GM21786 (cell line): ENCODE data around the gene CLCN7.

ENCODE experiments used
- ATAC-seq: cut with Tn5 transposase; IDR thresholded peaks from one replicate; pipeline ENCODE4 v1.9.1; 2021; ENCODE audit not compliant: unreplicated experiment

Gene CLCN7, protein sequence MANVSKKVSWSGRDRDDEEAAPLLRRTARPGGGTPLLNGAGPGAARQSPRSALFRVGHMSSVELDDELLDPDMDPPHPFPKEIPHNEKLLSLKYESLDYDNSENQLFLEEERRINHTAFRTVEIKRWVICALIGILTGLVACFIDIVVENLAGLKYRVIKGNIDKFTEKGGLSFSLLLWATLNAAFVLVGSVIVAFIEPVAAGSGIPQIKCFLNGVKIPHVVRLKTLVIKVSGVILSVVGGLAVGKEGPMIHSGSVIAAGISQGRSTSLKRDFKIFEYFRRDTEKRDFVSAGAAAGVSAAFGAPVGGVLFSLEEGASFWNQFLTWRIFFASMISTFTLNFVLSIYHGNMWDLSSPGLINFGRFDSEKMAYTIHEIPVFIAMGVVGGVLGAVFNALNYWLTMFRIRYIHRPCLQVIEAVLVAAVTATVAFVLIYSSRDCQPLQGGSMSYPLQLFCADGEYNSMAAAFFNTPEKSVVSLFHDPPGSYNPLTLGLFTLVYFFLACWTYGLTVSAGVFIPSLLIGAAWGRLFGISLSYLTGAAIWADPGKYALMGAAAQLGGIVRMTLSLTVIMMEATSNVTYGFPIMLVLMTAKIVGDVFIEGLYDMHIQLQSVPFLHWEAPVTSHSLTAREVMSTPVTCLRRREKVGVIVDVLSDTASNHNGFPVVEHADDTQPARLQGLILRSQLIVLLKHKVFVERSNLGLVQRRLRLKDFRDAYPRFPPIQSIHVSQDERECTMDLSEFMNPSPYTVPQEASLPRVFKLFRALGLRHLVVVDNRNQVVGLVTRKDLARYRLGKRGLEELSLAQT

DNA sequence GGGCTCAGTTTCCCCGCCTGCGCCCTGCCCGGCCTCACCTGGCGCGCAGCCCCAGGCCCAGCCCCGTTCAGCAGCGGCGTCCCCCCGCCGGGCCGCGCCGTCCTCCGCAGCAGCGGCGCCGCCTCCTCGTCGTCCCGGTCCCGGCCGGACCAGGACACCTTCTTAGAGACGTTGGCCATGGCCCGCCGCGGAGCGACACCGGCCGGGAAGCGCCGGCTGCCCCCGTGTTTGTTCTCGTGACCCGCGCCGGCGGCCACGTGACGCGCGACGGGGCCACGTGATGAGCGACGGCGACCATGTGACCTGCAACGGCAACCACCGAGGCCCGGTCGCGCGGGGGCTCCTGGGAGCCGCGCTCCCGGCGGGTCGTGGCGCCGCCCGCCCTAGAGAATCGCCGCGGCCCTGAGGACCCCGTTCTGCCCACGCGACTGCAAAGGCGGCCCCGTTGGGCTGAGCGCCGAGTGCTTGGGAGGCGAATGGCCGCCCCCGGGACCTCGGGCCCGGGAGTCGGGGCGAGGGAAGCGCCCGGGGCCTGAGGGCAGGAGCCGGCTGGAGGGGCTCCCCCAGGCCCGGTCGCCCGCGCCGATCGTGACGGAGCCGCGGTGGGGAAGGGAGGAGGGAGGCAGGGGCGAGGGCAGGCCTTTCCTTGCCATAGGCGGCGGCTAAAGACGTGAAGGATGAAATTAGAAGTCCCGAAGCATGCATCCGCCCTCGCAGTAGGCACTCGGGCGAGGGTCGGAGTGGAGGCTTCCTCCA lies at the start of gene CLCN7:
Gene CLCN7 (minus strand): TSS at position 233 of the 756 bp plus-strand sequence. CDS start 54 bp downstream, at position 179.
- ATAC-seq = peak; percentile 84

DNA sequence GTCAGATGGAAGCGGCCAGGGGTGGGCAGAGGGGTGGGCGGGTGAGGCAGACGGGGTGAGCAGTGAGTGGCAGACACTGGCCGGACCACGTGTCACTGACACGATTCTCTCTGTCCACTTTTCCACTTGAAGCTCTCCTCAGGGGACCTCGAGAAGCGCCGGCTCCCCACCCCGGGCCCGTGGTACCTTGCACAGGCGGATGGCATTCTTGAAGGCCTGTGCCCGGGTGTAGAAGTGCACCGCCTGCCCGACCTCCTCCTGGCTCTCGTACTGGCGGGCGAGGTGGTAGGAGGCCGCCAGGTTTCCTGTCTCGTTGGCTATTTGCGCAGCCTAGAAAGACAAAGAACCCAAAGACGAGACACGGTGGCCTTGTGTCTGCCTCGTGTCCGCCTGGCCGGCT lies 49.5 kb upstream of the CLCN7 start:
- ATAC-seq = no peak

DNA sequence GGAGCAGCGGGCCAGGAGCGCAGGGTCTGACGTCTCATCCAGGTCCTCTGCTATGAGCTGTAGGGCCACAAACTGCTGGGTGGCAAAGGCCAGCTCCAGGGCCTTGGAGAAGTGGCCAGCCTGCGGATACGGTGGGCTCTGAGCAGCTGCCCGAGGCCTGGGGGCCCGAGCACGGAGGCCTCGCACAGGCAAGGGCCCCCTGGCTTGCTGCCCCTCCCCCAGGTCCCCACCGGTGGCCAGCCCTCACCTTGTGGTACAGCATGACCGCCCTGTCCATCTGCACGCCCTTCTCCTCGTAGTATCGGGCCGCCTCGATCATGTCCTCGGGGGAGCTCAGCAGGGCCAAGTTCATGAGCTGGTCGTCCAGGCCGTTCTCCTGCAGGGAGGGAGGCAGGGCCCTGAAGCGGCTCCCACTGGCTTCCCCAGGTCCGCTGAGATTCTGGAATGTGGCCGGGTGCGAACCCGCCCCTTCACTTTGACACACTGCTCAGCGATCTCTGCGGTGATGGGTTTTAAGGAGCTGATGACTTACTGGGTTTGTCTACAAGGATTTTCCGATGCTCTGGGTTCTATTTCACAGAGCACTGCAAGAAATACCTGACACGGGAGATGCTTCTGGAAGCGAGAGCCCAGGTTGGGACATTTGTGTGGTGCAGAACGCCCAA lies 48.9 kb upstream of the CLCN7 start:
- no peak for ATAC-seq

DNA sequence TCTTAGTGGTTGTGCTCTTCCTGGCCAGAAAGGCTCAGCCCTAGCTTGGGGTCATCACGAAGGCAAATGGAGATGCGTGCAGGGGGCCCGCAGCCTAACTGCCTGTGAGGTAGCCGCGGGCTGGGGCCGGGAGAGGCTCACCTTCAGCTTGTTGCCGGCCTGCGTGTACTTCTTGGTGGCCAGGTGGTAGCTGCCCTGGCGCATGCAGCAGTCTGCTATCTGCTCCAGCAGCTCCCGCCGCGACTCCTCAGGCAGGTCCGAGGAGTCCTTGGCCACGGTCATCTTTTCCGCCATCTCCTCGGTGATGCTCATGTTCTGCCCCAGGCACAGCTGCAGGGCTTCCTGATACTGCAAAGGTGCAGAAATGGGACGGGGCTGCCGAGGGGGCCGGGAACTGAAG lies 45.6 kb upstream of the CLCN7 start:
- ATAC-seq = no peak

DNA sequence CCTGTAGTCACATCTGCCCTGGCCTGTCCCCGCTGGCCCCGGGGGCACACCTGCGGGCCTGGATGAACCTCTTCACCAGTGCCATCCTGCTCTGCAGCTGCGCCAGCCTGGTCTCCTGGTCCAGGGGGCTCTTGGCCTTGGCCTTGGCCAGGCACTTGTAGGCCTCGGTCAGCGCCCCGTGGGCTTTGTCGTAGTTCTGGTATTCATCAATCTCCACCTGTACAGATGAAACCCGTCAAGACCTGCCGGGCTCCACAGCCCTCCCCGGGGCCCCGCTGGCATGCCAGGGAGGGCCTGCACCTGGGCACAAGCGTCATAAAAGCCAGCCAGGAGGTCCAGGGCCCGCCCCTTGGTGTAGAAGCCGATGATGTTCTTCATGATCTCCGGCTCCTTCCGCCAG lies 45.0 kb upstream of the CLCN7 start:
- ATAC-seq = no peak

DNA sequence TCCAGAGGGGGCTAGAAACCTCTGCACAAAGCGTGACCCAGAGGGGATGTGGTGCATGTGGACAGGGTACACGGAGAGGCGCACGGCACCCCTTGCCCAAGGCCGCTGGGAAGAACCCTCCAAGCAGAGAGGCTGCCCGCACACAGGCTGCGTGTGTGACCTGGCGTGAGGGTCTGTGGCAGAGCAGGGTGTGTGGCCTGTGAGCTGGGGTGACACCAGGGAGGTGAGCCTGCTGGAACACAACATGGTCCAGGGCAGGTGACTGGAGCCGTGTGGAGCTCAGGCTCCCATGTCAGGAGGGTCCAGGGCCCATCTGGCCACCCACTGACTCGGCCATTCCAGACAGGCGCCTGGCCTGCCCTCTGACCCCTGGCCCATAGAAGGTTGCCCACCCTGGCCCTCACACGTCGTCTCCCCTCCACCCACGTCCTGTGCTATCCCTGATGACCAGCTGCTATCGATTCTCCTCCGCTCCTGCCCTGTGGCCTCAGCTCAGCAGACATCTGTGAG lies 43.9 kb upstream of the CLCN7 start:
- no peak for ATAC-seq

DNA sequence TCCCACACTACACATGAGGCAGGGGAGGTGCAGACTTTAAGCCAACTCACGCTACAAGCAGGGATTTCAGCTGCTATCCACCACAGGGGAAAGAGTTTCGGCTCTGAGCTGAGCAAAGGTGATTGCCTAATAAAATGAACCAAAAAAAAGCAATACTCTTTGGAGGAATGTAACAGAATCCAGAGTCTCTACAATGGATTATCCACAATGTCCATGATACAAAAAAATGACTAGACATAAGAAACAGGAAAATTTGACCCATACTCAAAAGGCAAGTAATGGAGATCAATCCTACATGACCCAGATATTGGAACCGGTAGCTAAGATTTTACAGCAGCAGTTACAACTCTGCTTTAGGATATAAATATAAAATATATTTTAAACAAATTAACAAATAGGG lies 39.7 kb upstream of the CLCN7 start:
- ATAC-seq = no peak

DNA sequence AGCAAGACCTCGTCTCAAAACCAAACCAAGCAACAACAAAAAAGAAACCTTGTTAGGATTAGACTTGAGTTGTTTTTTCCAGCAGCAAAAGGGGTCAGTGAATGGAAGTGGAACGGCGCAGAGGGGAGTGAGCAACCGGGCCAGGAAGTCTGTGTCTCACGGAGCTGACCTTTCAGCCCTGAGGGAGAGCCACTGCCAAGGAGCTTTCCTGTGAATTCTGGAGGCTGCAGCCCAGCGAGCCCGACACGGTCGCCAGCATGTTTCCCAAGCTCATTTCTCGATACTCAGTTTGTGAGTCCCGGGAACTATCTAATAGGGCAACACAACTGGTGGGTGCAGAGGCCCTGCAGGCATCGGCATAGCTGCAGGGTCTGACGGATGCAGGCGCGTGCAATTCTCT lies 37.9 kb upstream of the CLCN7 start:
- ATAC-seq = no peak

DNA sequence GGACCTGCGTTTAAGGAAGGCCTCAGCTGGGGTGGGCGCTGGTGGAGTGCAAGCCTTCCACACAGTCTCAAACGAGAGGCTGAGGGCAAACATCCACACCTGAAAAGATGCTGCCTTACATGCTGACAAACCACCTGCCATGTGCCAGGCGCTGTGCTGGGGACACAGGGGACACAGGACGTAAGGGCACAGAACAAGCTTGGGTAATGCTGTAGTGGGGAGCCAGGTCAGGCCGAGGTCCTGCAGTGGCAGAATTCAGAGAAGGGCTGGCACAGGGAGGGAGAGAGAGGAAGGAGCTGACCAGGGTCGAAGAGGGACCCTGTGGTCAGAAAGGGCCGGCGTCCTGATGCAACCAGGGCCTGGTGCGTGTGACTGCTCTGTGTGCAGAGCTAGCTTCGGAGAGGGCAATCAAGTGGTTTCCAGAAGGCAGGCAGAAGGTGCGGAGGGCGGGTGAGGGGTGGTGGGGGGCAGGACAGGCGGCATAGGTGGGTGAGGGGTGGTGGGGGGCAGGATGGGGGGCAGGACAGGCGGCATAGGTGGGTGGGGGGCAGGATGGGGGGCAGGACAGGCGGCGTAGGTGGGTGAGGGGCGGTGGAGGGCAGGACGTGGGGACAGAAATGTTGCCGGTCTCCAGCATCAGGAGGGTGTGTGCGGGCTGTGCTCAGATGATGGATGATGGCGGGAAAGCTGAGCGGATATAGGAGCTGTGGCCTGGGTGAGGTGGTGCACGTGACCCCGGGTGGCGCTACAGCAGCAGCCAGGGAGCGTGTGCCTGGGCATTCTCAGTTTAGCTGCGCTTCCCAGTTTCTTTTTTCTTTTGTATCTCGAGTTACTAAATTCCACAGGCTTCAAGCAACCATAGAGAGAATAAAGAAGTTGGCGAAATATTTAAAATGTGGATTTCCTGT lies 37.1 kb upstream of the CLCN7 start:
- ATAC-seq = no peak

DNA sequence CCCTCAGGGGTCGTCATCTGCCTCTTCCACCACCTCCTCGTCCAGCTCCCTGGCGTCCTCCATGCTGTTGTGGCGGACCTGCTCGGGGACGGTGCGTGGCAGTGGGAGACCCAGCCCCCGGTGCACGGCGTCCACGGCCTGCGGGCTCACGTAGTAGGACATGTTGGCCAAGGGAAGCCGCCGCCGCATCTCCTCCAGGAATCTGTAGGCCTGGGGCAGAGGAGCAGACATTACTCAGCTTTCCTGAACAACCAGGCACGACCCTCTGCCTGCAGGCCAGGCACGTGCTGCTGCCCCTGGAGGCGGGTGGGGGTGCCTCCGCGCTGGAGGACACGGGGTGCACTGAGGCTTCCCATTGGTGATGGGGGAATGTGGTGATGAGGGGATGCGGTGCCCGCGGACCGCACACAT lies 36.1 kb upstream of the CLCN7 start:
- no peak for ATAC-seq

DNA sequence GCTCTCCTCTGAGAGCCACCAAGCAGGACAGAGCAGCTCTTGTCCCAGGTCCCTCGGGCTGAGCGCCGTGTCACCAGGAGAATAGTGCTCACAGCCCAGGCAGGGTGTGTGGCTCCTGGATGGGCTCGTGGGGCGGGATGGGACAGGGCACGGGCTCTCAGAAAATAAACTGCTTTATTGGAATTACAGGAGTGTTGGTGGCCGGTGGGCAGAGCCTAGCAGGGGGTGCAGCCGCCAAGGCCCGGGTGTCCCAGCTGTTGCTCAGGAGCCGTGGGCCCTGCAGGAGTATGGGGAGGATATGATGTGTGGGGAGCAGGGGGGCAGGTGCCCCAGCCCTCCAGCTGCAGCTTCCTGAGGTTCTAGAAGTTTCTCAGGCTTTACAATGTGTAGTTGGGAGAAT lies 35.4 kb upstream of the CLCN7 start:
- ATAC-seq = no peak

DNA sequence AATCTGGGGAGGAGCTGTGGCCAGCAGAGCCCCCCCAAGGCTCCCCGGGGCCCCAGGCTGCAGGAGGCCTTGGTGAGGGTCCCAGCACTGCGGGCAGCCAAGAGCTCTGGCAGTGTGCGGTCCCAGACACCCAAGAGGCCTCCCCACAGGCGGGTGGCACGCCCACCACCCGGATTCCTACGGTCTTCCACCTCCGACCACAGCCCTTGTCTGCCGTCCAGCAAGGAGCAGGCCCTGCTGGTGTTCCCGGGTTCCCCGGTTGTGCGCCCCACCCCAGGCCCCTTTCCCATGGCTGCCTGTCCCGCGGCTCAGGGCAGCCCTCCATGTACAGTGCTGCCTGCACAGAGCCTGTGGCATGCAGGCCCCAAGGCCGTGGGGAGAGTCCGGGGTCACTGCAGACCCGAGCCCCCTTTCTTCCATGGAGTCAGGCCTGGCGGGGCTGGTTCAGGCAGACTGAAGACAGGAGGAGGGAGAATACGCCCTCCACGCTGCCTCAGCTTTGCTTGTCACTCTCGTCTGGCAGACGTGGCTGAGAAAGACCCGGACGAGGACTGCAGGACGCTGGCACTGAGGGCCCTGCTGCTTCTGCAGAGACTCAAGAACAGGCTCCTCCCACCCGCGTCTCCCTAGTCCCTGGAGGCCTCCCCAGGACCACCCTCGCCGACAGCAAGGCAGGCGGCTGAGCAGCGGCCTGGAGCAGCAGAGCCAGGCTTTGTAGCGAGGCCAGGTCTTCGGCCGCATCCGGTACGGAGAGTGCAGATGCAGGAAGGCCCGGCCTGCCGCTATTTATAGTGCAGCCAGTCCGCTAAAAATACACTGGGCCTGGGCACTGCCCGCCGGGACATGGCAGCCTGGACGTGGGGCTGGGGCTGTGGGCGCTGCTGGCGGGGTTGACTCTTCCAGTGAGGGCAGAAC lies 34.7 kb upstream of the CLCN7 start:
- ATAC-seq = no peak

DNA sequence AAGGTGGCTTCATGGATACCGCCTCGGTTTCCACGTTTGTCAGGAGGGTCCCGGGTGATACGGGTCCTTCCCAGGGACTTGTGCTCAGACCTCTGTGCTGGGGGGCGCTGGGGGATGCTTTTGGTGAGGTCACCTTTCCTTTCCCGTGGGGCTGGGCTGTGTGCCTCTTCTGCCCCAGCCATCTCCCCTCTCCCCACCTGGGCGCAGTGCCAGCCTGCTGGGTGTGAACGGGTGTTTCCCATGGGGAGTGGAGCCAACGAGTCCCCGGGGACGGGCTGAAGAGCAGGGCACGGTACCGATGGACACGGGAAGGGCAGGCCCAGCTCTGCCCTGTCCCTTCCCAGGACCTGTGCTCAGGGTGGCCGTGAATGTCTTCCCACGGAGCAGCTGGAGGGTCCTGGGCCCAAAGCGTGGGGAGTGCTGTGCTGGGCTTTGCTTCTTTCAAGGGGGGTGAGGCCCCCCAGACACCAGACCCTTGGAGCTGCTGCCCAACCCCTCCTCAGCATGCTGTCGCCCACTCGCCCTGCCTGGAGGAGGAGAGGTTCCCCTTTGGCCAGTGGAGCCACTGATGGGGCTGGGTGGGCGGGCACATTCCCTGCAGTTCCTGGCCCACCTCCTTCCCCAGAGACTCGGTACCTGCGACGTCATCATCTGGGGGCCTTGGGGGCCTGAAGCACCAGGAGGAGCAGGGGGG lies 33.8 kb upstream of the CLCN7 start:
- no peak for ATAC-seq

DNA sequence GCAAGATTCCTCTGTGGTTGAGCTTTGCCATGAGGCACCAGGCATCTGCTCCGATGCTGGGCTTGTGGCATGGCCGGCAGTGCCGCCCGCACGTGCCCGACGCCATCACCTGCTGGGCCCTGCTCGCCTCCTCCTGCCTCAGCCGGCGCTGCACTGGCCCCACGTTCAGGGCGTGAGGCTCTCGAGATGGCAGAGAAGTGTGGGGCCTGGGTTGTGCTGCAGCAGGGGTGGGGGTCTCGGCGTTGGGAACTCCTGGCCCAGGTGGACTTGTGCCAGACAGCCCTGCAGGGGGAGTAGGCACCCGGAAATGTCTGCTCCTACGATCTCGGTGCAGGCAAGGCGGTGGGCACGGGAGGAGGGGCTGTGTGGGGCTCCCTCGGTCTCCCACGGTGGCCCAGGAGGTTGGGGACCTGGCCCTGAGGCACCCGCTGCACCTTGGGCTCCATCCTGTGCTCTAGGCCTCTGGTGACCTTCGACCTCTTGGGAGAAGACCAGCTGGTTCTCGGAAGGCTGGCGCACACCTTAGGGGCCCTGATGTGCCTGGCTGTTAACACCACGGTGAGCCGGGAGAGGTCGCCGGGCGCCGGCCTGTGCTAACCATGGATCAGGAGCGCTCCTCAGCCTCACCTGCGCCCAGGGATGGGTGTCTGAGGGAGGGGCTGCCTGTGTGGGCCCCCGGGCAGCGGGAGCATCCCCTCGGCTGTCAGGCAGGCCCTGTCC lies 31.8 kb upstream of the CLCN7 start:
- ATAC-seq = no peak

DNA sequence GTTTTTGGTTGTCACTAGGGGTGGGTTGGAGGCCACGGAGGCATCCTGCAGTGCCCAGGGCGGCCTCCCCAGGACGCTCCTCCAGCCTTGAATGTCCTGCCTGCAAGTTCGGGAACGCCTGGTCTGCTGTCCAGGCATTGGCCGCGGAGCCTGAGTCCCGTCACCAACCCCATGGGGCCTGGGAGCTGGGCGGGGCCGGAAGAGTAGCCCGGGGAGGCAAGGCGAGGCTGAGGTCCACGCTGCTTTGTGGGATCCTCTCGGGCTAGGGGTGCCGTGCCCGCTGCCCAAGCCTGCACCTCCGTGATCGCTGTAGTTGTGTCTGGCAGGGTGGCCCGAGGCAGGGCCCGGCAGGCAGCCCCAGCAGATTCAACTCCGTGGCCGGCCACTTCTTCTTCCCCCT lies 31.1 kb upstream of the CLCN7 start:
- no peak for ATAC-seq

DNA sequence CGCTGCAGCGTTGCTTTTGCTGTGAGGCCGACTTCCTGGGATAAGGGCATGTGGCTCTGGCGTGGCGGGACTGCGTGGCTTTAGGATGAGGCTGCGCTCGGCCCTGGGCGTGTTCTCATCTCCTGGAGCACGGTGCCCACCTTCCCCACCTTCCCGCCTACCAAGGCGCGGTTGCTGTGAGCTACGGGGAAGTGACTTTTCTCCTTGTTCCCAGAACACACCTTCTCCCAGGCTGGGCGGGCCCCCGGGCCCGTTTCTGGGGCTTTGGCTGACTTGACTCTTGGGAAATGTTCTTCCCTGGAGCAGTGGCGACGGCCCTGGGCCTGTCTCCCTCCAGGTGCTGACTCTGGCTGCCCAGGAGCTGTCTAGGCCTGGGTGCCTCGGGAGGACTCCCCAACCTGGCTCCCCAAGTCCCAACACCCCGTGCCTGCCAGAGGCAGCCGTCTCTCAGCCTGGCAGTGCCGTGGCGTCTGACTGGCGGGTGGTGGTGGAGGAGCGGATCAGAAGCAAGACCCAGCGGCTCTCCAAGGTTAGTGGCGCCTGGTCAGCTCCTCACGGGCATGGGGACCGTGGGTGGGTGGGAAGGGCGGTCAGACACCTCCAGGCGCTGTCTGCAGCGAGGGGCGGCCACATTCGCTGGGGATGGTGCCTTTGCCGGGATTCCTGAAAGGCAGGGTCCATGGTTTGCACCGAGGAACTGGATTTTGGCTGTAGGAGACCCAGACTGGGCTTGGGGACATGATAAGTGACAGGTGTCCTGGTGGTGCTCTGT lies 30.4 kb upstream of the CLCN7 start:
- no peak for ATAC-seq
